ENCODE measurements around the gene TMEM203. TPM values are rescaled to one million over a fixed set of nuclear protein-coding genes. Genes with fewer than 3 reads are reported as not detected.

TMEM203 gene
- total and polyA plus RNA-seq, 2 of the 13 experiments (the other 11 are each of a cell fraction or from before 2014, with no cell fraction given): 23.4 to 36.7 TPM

DNA sequence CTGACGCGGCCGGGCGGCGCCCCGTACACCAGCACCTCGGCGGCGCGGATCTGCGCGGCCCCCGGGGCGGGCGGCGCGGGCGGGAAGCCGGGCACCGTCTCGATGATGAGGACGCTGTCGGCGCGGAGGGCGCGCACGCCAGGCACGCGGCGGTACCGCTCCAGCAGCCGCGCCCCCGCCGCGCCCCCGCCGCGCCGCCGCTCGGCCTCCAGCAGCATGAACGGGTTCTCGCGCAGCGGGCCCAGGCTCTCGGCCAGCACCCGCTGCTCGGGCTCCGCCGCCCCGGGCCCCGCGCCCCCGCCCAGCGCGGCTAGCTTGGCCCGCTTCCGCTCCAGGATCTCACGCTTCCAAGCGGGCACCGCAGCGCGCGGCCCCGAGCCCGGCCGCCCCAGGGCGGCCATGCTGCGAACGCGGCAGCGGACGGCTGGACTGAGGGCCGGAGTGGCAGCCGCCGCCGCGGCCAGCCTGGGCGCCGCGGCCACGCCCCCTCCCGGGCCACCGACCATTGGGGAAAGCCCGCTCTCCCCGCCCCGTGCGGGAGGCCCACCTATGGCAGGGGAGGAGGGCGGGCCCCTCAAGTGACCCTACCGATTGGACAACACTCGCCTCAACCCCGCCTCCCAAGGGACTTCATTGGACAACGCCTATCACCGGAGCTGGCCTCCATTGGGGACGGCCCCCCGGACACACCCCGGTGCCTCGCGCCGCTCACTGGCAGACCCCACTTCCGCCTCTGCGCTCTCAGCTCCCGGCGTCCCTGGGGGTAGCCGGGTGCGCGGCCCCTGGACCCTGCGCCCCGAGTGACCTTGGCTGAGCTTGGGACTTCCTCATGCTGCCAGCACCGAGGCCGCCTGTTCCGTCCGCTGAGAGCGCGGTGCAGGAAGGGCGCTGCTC is 4.9 kb downstream of the TMEM203 start, which contains the start of gene TPRN (continued):
- TF ChIP-seq LBX2 (CRISPR knock-in tag; IDR thresholded peaks at IDR 0.05; ENCODE audit: borderline replicate concordance) (no peak), MXI1 (IDR thresholded peaks at IDR 0.05; ENCODE audit: borderline replicate concordance, low read depth, low read length) (peak; percentile 81; the same call in 2 of the 3 replicates), ZNF564 (CRISPR knock-in tag; IDR thresholded peaks at IDR 0.05) (0 out of 2 replicates have a peak, but pooled peaks have one; percentile 84), ZHX2 (IDR thresholded peaks at IDR 0.05; ENCODE audit: low read depth) (peak; percentile 63; the same call in 1 of the 2 replicates), ZHX2 (CRISPR knock-in tag; IDR thresholded peaks at IDR 0.05; ENCODE audit: borderline replicate concordance) (peak; percentile 22; the same call in 1 of the 2 replicates), ZNF773 (CRISPR knock-in tag; IDR thresholded peaks at IDR 0.05; ENCODE audit: borderline replicate concordance) (peak; percentile 45; the same call in 1 of the 2 replicates), THAP7 (CRISPR knock-in tag; IDR thresholded peaks at IDR 0.05) (peak; percentile 89; the same call in 1 of the 2 replicates), ZNF567 (CRISPR knock-in tag; IDR thresholded peaks at IDR 0.05; ENCODE audit: borderline replicate concordance) (0 out of 2 replicates have a peak, but pooled peaks have one; percentile 71), HNF4A (CRISPR knock-in tag; IDR thresholded peaks at IDR 0.05) (peak; percentile 96), RFXANK (CRISPR knock-in tag; IDR thresholded peaks at IDR 0.05) (0 out of 2 replicates have a peak, but pooled peaks have one; percentile 76), NFE2L2 (IDR thresholded peaks at IDR 0.05; ENCODE audit: low read length) (no peak), NR0B2 (CRISPR knock-in tag; IDR thresholded peaks at IDR 0.05) (no peak; the same call in 1 of the 2 replicates), RNF219 (CRISPR knock-in tag; IDR thresholded peaks at IDR 0.05) (no peak), POGK (CRISPR knock-in tag; conservative IDR thresholded peaks at IDR 0.05) (peak; percentile 72; the same call in 1 of the 2 replicates)
